IMR-90 (cell line): Measurements from ENCODE around the gene NMS. TPM values are rescaled to one million over a fixed set of nuclear protein-coding genes. Genes with fewer than 3 reads are reported as not detected.

Experiments used
- ATAC-seq: fragments of 200-7000 bp; cut with Tn5 transposase; 2 replicates; pipeline ENCODE4 v1.9.1; 2020; ENCODE audit warnings: low read depth, mild to moderate bottlenecking, moderate library complexity
- Bru-seq: library from RNA; stranded (reverse); fragments of 400-500 nt; gene quantifications from one replicate; lab custom pipeline; 2021; lab: Mats Ljungman, UMichigan
- BruChase-seq, 2 experiments: library from RNA; stranded (reverse); fragments of 400-500 nt; gene quantifications; one replicate each; lab custom pipeline; 2021; lab: Mats Ljungman, UMichigan
- BruUV-seq: library from RNA; stranded (reverse); fragments of 400-500 nt; replicated peaks from 2 replicates; lab custom pipeline; 2021; lab: Mats Ljungman, UMichigan
- CTCF ChIA-PET: fragments of 300-600 bp; formaldehyde crosslinking; extraction: SDS; loops from one replicate; lab custom pipeline; 2021; ENCODE audit warnings: antibody characterized with exemption; lab: Yijun Ruan, JAX
- POLR2A ChIA-PET: fragments of 300-600 bp; sonication (Branson Sonifier 250); formaldehyde crosslinking; loops from one replicate; lab custom pipeline; 2022; ENCODE audit warnings: antibody characterized with exemption; ENCODE audit not compliant: unreplicated experiment; lab: Charles Lee
- DNase-seq: peaks from one replicate; pipeline ENCODE4 v3.0.0; 2013
- H2AFZ ChIP-seq: replicated peaks from 2 replicates; pipeline ENCODE3; 2013; ENCODE audit warnings: low read length, mild to moderate bottlenecking; ENCODE audit not compliant: poor library complexity
- H2AK5ac ChIP-seq: 2 replicates; pipeline ENCODE4 v1.6.1; 2013; ENCODE audit warnings: low read depth, low read length, inconsistent platforms
- H2AK9ac ChIP-seq: replicated peaks from 2 replicates; pipeline ENCODE3; 2013; ENCODE audit warnings: mild to moderate bottlenecking, low read depth, low read length, moderate library complexity; ENCODE audit not compliant: poor library complexity
- H2BK120ac ChIP-seq: 2 replicates; pipeline ENCODE4 v1.6.1; 2013; ENCODE audit warnings: low read depth, low read length, inconsistent platforms
- H2BK15ac ChIP-seq: 3 replicates; pipeline ENCODE4 v1.6.1; 2013; ENCODE audit warnings: low read depth, low read length, inconsistent platforms
- H2BK20ac ChIP-seq: 2 replicates; pipeline ENCODE4 v1.6.1; 2013; ENCODE audit warnings: low read depth, mild to moderate bottlenecking, inconsistent platforms, low read length, moderate library complexity
- H2BK5ac ChIP-seq: 2 replicates; pipeline ENCODE4 v1.6.1; 2013; ENCODE audit warnings: mild to moderate bottlenecking, low read depth, low read length, inconsistent platforms; ENCODE audit not compliant: poor library complexity, severe bottlenecking
- H3K14ac ChIP-seq: replicated peaks from 2 replicates; pipeline ENCODE4 v1.6.1; 2013; ENCODE audit warnings: low read depth, low read length, inconsistent platforms
- H3K18ac ChIP-seq: 2 replicates; pipeline ENCODE4 v1.6.1; 2013; ENCODE audit warnings: low read depth, low read length, control low read depth
- H3K23ac ChIP-seq: 2 replicates; pipeline ENCODE4 v1.6.1; 2013; ENCODE audit warnings: low read depth, low read length, inconsistent platforms
- H3K27ac ChIP-seq: 2 replicates; pipeline ENCODE4 v1.5.1; 2013; ENCODE audit warnings: mild to moderate bottlenecking, control low read depth, low read length; ENCODE audit not compliant: insufficient read depth
- H3K27me3 ChIP-seq: 2 replicates; pipeline ENCODE4 v1.6.1; 2013; ENCODE audit warnings: low read length; ENCODE audit not compliant: control insufficient read depth, insufficient read depth
- H3K36me3 ChIP-seq: 2 replicates; pipeline ENCODE4 v1.6.1; 2013; ENCODE audit warnings: low read length, mixed read lengths; ENCODE audit not compliant: control insufficient read depth, insufficient read depth
- H3K4ac ChIP-seq: 2 replicates; pipeline ENCODE4 v1.6.1; 2013; ENCODE audit warnings: low read depth, low read length, inconsistent platforms
- H3K4me1 ChIP-seq: 2 replicates; pipeline ENCODE4 v1.6.1; 2013; ENCODE audit warnings: low read length, mixed read lengths; ENCODE audit not compliant: control insufficient read depth, insufficient read depth
- H3K4me2 ChIP-seq: 2 replicates; pipeline ENCODE4 v1.6.1; 2013; ENCODE audit warnings: low read depth, mild to moderate bottlenecking, control low read depth, low read length, moderate library complexity
- H3K4me3 ChIP-seq: 2 replicates; pipeline ENCODE4 v1.5.1; 2013; ENCODE audit warnings: low read depth, mild to moderate bottlenecking, control low read depth, low read length, moderate library complexity; ENCODE audit not compliant: insufficient read depth
- H3K56ac ChIP-seq: 2 replicates; pipeline ENCODE4 v1.6.1; 2013; ENCODE audit warnings: low read length, inconsistent platforms; ENCODE audit not compliant: insufficient read depth; ENCODE audit errors: extremely low read depth
- H3K79me1 ChIP-seq, 2 experiments: 2 replicates each; pipeline ENCODE4 v1.6.1; 2013; ENCODE audit warnings: low read length in 2 of 2, inconsistent platforms in 1 of 2, low read depth in 1 of 2
- H3K9ac ChIP-seq: 2 replicates; pipeline ENCODE4 v1.6.1; 2013; ENCODE audit warnings: low read depth, low read length, control low read depth
- H3K9me1 ChIP-seq: 2 replicates; pipeline ENCODE4 v1.6.1; 2013; ENCODE audit warnings: low read length, inconsistent platforms; ENCODE audit not compliant: insufficient read depth
- H3K9me3 ChIP-seq: 2 replicates; pipeline ENCODE4 v1.6.1; 2013; ENCODE audit warnings: low read length; ENCODE audit not compliant: control insufficient read depth, insufficient read depth
- H4K20me1 ChIP-seq: 2 replicates; pipeline ENCODE4 v1.6.1; 2013; ENCODE audit warnings: low read length, inconsistent platforms; ENCODE audit not compliant: insufficient read depth
- H4K5ac ChIP-seq: 2 replicates; pipeline ENCODE4 v1.6.1; 2013; ENCODE audit warnings: mild to moderate bottlenecking, low read depth, low read length, control low read depth
- H4K8ac ChIP-seq, 2 experiments: 2 replicates each; pipeline ENCODE4 v1.6.1; 2013; ENCODE audit warnings: low read depth in 2 of 2, low read length in 2 of 2, control low read depth in 1 of 2, inconsistent platforms in 1 of 2
- H4K91ac ChIP-seq: 2 replicates; pipeline ENCODE4 v1.6.1; 2013; ENCODE audit warnings: low read depth, low read length, inconsistent platforms; ENCODE audit not compliant: insufficient read depth
- MAFK ChIP-seq: IDR thresholded peaks from 2 replicates; pipeline ENCODE4 v1.6.1; 2012; ENCODE audit warnings: low read depth, low read length, improper control_type of control experiment
- WGBS, 2 experiments: methylation state at CpG; one replicate each; pipeline versions ENCODE4 v1.1.5 to v1.1.7; 2013; ENCODE audit warnings: missing lambda C conversion rate in 2 of 2; ENCODE audit not compliant: insufficient read length in 1 of 2; ENCODE audit errors: extremely low coverage in 2 of 2; 5-methylcytosine and 5-hydroxymethylcytosine counted together
- dilution Hi-C: fragments of 300-500 bp; cut with HindIII; formaldehyde crosslinking; loops from one replicate; pipeline ENCODE4 v1.14.3; 2018; ENCODE audit warnings: low sequenced_read_pairs; ENCODE audit not compliant: unreplicated experiment
- in situ Hi-C: fragments of 300-500 bp; cut with MboI; formaldehyde crosslinking; loops from 3 replicates; pipeline ENCODE4 v1.14.3; 2019; ENCODE audit warnings: low sequenced_read_pairs, inconsistent platforms, mixed read lengths
- intact Hi-C: fragments of 100-400 bp; cut with micrococcal nuclease; formaldehyde crosslinking; loops from 2 replicates; pipeline ENCODE4 v1.10.0; 2022
- long read RNA-seq: library from polyadenylated mRNA; unstranded; transcript quantifications from one replicate; pipeline ENCODE4 v2.0.0, GENCODE V29; 2021; ENCODE audit not compliant: unreplicated experiment
- polyA plus RNA-seq, 3 experiments: library from polyadenylated mRNA; depleted of rRNA; stranded (reverse); fragments of >200 nt; gene quantifications; 2 replicates each; pipeline ENCODE4 v1.2.3, GENCODE V29; 2012; ENCODE audit warnings: low replicate concordance in 1 of 3
- total RNA-seq: library from RNA; depleted of rRNA; stranded (reverse); fragments of >200 nt; gene quantifications from 2 replicates; pipeline ENCODE4 v1.2.3, GENCODE V29; 2012; rRNA removed

Gene NMS
- total RNA-seq (not detected in 2 replicates), polyA plus RNA-seq (2012; rRNA removed) (not detected in 2 replicates), Bru-seq, nascent RNA (not detected), BruChase-seq, experiment 1, labeled RNA remaining after a 6-hour chase (not detected), BruChase-seq, experiment 2, labeled RNA remaining after a 2-hour chase (not detected)
- polyA plus RNA-seq (2012; cell fraction: cytosol; rRNA removed) = not detected in 2 replicates
- not detected in 2 replicates for polyA plus RNA-seq (2012; cell fraction: nucleus; rRNA removed; ENCODE audit: low replicate concordance)
- long read RNA-seq = 0 reads

- dilution Hi-C loops (no loop called here), intact Hi-C loops (no loop called here), in situ Hi-C loops (no loop called here)
- Histone ChIP-seq H4K8ac (no peak within 1 kb of the TSS), H3K4ac (no peak within 1 kb of the TSS), H2BK120ac (no peak within 1 kb of the TSS), H3K4me1 (no peaks in the 10 kb centered on the region), H3K9me3 (no peaks in the 10 kb centered on the region), H3K56ac (no peak within 1 kb of the TSS), H3K14ac (no peak within 1 kb of the TSS), H2AFZ (no peak within 1 kb of the TSS), H3K27me3 (no peaks in the 10 kb centered on the region), H4K91ac (no peak within 1 kb of the TSS), H3K79me1 (no peaks in the 10 kb centered on the region), H3K4me3 (no peak within 1 kb of the TSS), H2AK5ac (no peak within 1 kb of the TSS), H3K23ac (no peak within 1 kb of the TSS), H2BK5ac (no peak within 1 kb of the TSS), H3K18ac (no peak within 1 kb of the TSS), H2BK15ac (no peak within 1 kb of the TSS), H2BK20ac (no peak within 1 kb of the TSS), H3K9ac (no peak within 1 kb of the TSS), H4K20me1 (no peaks in the 10 kb centered on the region), H3K4me2 (no peak within 1 kb of the TSS), H2AK9ac (peak within 1 kb of the TSS; percentile 63), H3K27ac (no peak within 1 kb of the TSS), H3K9me1 (no peaks in the 10 kb centered on the region), H3K36me3 (no peaks in the 10 kb centered on the region), H4K5ac (no peak within 1 kb of the TSS)
- DNase-seq (no peak), ATAC-seq (no peak)
- WGBS, 2 experiments = 40% methylated on average over 1 of the region's 7 CpGs; no CpG with 5 or more reads in 1 of the 2 experiments
- POLR2A ChIA-PET = no interaction called here
- CTCF ChIA-PET = no interaction called here
- BruUV-seq = no TSS peak
- no peak for TF ChIP-seq MAFK
Measured at GRCh38 chr2:100470182-100470581, at the start of gene NMS. Gene NMS (plus strand): TSS chr2:100470482. CDS start chr2:100470489, 7 bp downstream.
